SK-N-SH (cell line): ENCODE measurements around the gene TPCN2. TPM values are rescaled to one million over a fixed set of nuclear protein-coding genes. Genes with fewer than 3 reads are reported as not detected.

Experiments
- CTCF ChIA-PET: fragments of 300-600, 350-600 bp; formaldehyde crosslinking; extraction: SDS; loops from one replicate; lab custom pipeline; 2021; lab: Yijun Ruan, JAX
- POLR2A ChIA-PET: fragments of 350-600 bp; sonication (Branson Sonifier 250); formaldehyde crosslinking; extraction: SDS; loops from one replicate; lab custom pipeline; 2020; ENCODE audit warnings: antibody characterized with exemption, inconsistent platforms; lab: Yijun Ruan, JAX
- DNase-seq: peaks from one replicate; pipeline ENCODE4 v3.0.0; 2012
- H2AFZ ChIP-seq: fragments of 200-600 bp; sonication (generic); 2 replicates; pipeline ENCODE4 v1.8.1; 2016; ENCODE audit warnings: antibody characterized with exemption, mild to moderate bottlenecking, low read depth
- H3F3A ChIP-seq: fragments of 200-600 bp; sonication (generic); replicated peaks from 2 replicates; pipeline ENCODE3; 2016; ENCODE audit warnings: antibody characterized with exemption, mild to moderate bottlenecking; ENCODE audit not compliant: insufficient read depth
- H3K27ac ChIP-seq, 2 experiments: fragments of 200-500 bp in 1 of 2; fragments of 200-600 bp in 1 of 2; sonication (Bioruptor generic) in 1 of 2; sonication (generic), shearing (Covaris generic) in 1 of 2; 2 replicates each; pipeline versions ENCODE4 v1.5.1 to v1.6.1; 2014 to 2016; ENCODE audit warnings: low read depth in 2 of 2, inconsistent platforms in 1 of 2, low read length in 1 of 2, mild to moderate bottlenecking in 1 of 2, mixed read lengths in 1 of 2
- H3K27me3 ChIP-seq: fragments of 200-600 bp; sonication (generic), shearing (Covaris generic); 2 replicates; pipeline ENCODE4 v1.6.1; 2016; ENCODE audit warnings: mixed run types; ENCODE audit not compliant: insufficient read depth
- H3K36me3 ChIP-seq, 2 experiments: fragments of 200-500 bp in 1 of 2; fragments of 200-600 bp in 1 of 2; sonication (Bioruptor generic) in 1 of 2; sonication (generic) in 1 of 2; replicated peaks in 1 of 2; 2 replicates each; pipeline versions ENCODE3 to v1.5.1; 2014 to 2016; ENCODE audit warnings: low read length in 1 of 2, mild to moderate bottlenecking in 1 of 2; ENCODE audit not compliant: insufficient read depth in 2 of 2, control insufficient read depth in 1 of 2
- H3K4me1 ChIP-seq, 2 experiments: fragments of 200-500 bp in 1 of 2; fragments of 200-600 bp in 1 of 2; sonication (Bioruptor generic) in 1 of 2; sonication (generic), shearing (Covaris generic) in 1 of 2; 2 replicates each; pipeline versions ENCODE4 v1.5.1 to v1.6.1; 2014 to 2016; ENCODE audit warnings: low read depth in 1 of 2, low read length in 1 of 2, mixed run types in 1 of 2; ENCODE audit not compliant: insufficient read depth in 2 of 2, control insufficient read depth in 1 of 2
- H3K4me2 ChIP-seq: fragments of 200-600 bp; sonication (generic), shearing (Covaris generic); 2 replicates; pipeline ENCODE4 v1.6.1; 2017; ENCODE audit warnings: mixed run types
- H3K4me3 ChIP-seq, 2 experiments: fragments of 200-500 bp in 1 of 2; fragments of 200-600 bp in 1 of 2; sonication (Bioruptor generic) in 1 of 2; sonication (generic), shearing (Covaris generic) in 1 of 2; 2 replicates each; pipeline versions ENCODE4 v1.5.1 to v1.8.1; 2014 to 2016; ENCODE audit warnings: low read depth in 2 of 2, inconsistent platforms in 1 of 2, low read length in 1 of 2, mild to moderate bottlenecking in 1 of 2, mixed read lengths in 1 of 2, moderate library complexity in 1 of 2
- H3K79me2 ChIP-seq: fragments of 200-600 bp; sonication (generic); 2 replicates; pipeline ENCODE4 v1.8.1; 2017; ENCODE audit warnings: mild to moderate bottlenecking; ENCODE audit not compliant: insufficient read depth
- H3K9ac ChIP-seq: fragments of 200-600 bp; sonication (generic); 2 replicates; pipeline ENCODE4 v1.6.1; 2017; ENCODE audit warnings: mixed run types
- H3K9me2 ChIP-seq: fragments of 200-600 bp; sonication (generic); 2 replicates; pipeline ENCODE4 v1.6.1; 2017; ENCODE audit warnings: mixed run types
- H3K9me3 ChIP-seq: fragments of 200-600 bp; sonication (generic); 2 replicates; pipeline ENCODE4 v1.6.1; 2017; ENCODE audit warnings: mixed run types, mild to moderate bottlenecking, moderate library complexity
- H4K20me1 ChIP-seq: fragments of 200-600 bp; sonication (generic); 2 replicates; pipeline ENCODE4 v1.6.1; 2017; ENCODE audit warnings: mild to moderate bottlenecking, mixed run types; ENCODE audit not compliant: insufficient read depth
- EP300 ChIP-seq, 2 experiments: IDR thresholded peaks; 2 replicates each; pipeline versions ENCODE4 v1.4.0 to v1.6.1; 2012; ENCODE audit warnings: borderline replicate concordance in 1 of 2, low read depth in 1 of 2, low read length in 1 of 2
- EZH2phosphoT487 ChIP-seq: fragments of 200-600 bp; sonication (generic); IDR thresholded peaks from 2 replicates; pipeline ENCODE4 v1.6.1; 2017; ENCODE audit warnings: low read depth, mixed run types, mild to moderate bottlenecking, antibody characterized with exemption, moderate library complexity, borderline replicate concordance
- GABPA ChIP-seq: IDR thresholded peaks from 2 replicates; pipeline ENCODE4 v1.4.0; 2012; ENCODE audit warnings: low read depth, mild to moderate bottlenecking
- MEF2A ChIP-seq: IDR thresholded peaks from 2 replicates; pipeline ENCODE4 v1.4.0; 2012; ENCODE audit warnings: low read depth, borderline replicate concordance
- MXI1 ChIP-seq: IDR thresholded peaks from 2 replicates; pipeline ENCODE4 v1.6.1; 2012; ENCODE audit warnings: mild to moderate bottlenecking, low read depth, low read length, improper control_type of control experiment
- NRF1 ChIP-seq: IDR thresholded peaks from 2 replicates; pipeline ENCODE4 v1.6.1; 2012; ENCODE audit warnings: low read depth, mild to moderate bottlenecking, low read length
- POLR2AphosphoS5 ChIP-seq: IDR thresholded peaks from 2 replicates; pipeline ENCODE4 v1.6.1; 2012; ENCODE audit warnings: low read depth, low read length
- RAD21 ChIP-seq: IDR thresholded peaks from 2 replicates; pipeline ENCODE4 v1.6.1; 2012; ENCODE audit warnings: mild to moderate bottlenecking, low read length
- RFX5 ChIP-seq: IDR thresholded peaks from 2 replicates; pipeline ENCODE4 v1.6.1; 2012; ENCODE audit warnings: mild to moderate bottlenecking, improper control_type of control experiment, low read length
- SIN3A ChIP-seq: IDR thresholded peaks from 2 replicates; pipeline ENCODE4 v1.6.1; 2012; ENCODE audit warnings: low read depth, mild to moderate bottlenecking, low read length, moderate library complexity, borderline replicate concordance
- SMC3 ChIP-seq: IDR thresholded peaks from 2 replicates; pipeline ENCODE4 v1.6.1; 2012; ENCODE audit warnings: low read depth, low read length, improper control_type of control experiment
- TCF12 ChIP-seq: IDR thresholded peaks from 2 replicates; pipeline ENCODE4 v1.4.0; 2012
- WGBS: methylation state at CpG from one replicate; pipeline ENCODE4 v1.1.6; 2017; ENCODE audit warnings: low lambda C conversion rate; 5-methylcytosine and 5-hydroxymethylcytosine counted together
- polyA plus RNA-seq, 3 experiments: library from polyadenylated mRNA; depleted of rRNA; stranded (reverse); fragments of >200 nt; gene quantifications; 2 replicates each; pipeline ENCODE4 v1.2.3, GENCODE V29; 2012
- TF ChIP-seq, protein P1 (sequence below): IDR thresholded peaks from 2 replicates; pipeline ENCODE4 v1.4.0; 2012; ENCODE audit warnings: low read depth, borderline replicate concordance
- TF ChIP-seq, protein P2 (sequence below): IDR thresholded peaks from 2 replicates; pipeline ENCODE4 v1.4.0; 2012; ENCODE audit warnings: low read depth
- TF ChIP-seq, protein P3 (sequence below): IDR thresholded peaks from 2 replicates; pipeline ENCODE4 v1.4.0; 2012; ENCODE audit warnings: low read depth, borderline replicate concordance
- TF ChIP-seq, protein P4 (sequence below): fragments of 150-350 bp; IDR thresholded peaks from 2 replicates; pipeline ENCODE4 v1.6.1; 2017; ENCODE audit warnings: antibody characterized with exemption, low read length, low read depth, borderline replicate concordance

TPCN2 gene
- polyA plus RNA-seq, 1 of the 3 experiments (the other 2 are of a cell fraction) = 8.7 TPM

DNA sequence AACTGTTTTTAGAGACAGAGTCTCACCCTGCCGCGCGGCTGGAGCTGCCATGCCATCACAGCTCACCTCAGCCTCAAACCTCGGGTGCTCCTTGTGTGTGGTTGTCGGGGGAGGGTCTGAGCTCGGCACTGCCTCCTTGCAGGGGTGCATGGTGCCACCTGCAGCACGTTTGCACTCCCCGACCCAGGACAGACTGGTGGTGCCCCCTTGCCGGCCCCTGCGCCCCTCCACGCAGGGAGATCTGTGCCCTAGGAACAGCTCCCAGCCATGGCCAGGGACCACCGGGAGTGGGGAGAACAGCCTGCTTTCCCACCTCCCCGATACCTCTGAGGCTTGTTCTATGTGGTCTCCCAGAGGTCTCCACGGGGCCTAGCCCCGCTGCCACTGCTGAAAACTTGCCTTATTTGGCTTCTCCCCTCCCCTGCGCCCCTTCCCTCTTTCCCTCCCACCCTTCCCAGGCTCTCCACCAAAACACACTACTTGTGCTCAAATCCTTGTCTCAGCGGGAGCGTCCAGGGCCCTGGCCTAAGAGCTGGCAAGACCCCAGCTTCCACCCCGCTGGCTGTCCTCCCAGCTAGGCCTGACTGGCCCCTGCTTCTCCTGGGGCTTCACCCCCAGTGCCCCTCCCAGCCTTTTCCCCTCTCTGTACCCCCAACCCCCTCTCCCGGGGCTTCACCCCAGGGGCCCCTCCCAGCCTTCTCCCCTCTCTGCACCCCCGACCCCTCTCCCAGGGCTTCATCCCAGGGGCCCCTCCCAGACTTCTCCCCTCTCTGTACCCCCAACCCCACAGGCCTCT, 13.4 kb upstream of the TPCN2 start:
- no peaks in the 10 kb centered on the region for H3K79me2 ChIP-seq
- peaks cover 0 to 4% of the 10 kb centered on the region in 2 experiments; a peak in 1 of 4 replicates for H3K4me1 ChIP-seq
- no peaks in the 10 kb centered on the region for H3K9me3 ChIP-seq
- DNase-seq = no peak
- no peak overlapping the region for H3K27ac ChIP-seq
- POLR2A ChIA-PET = no interaction called here
- no peaks in the 10 kb centered on the region for H3F3A ChIP-seq
- no peak overlapping the region for H3K9ac ChIP-seq
- H2AFZ ChIP-seq = no peak overlapping the region
- no peaks in the 10 kb centered on the region for H3K36me3 ChIP-seq
- CTCF ChIA-PET = interaction anchor here (1.5 to 4.3 kb wide), 2 partner anchors 9 to 22 kb away, joined by 4 to 23 read pairs; no protein-coding TSS in a partner anchor
- WGBS = 86% methylated on average over 13 of the region's 21 CpGs
- TF ChIP-seq, protein P1, sequence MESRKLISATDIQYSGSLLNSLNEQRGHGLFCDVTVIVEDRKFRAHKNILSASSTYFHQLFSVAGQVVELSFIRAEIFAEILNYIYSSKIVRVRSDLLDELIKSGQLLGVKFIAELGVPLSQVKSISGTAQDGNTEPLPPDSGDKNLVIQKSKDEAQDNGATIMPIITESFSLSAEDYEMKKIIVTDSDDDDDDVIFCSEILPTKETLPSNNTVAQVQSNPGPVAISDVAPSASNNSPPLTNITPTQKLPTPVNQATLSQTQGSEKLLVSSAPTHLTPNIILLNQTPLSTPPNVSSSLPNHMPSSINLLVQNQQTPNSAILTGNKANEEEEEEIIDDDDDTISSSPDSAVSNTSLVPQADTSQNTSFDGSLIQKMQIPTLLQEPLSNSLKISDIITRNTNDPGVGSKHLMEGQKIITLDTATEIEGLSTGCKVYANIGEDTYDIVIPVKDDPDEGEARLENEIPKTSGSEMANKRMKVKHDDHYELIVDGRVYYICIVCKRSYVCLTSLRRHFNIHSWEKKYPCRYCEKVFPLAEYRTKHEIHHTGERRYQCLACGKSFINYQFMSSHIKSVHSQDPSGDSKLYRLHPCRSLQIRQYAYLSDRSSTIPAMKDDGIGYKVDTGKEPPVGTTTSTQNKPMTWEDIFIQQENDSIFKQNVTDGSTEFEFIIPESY = no peak
- TF ChIP-seq SMC3 = no peak
- TF ChIP-seq TCF12 = no peak
- no peak for TF ChIP-seq GABPA
- no peak for TF ChIP-seq POLR2AphosphoS5
- TF ChIP-seq, protein P2, sequence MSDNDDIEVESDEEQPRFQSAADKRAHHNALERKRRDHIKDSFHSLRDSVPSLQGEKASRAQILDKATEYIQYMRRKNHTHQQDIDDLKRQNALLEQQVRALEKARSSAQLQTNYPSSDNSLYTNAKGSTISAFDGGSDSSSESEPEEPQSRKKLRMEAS = no peak
- no peak for TF ChIP-seq EZH2phosphoT487
- no peak for TF ChIP-seq MEF2A
- no peak for TF ChIP-seq EP300 (IDR thresholded peaks at IDR 0.05; ENCODE audit: borderline replicate concordance in 1 of 2, low read depth in 1 of 2, low read length in 1 of 2)
- no peak for TF ChIP-seq SIN3A
- TF ChIP-seq MXI1 = no peak
- no peak for TF ChIP-seq RAD21
- TF ChIP-seq RFX5 = no peak
- TF ChIP-seq, protein P3, sequence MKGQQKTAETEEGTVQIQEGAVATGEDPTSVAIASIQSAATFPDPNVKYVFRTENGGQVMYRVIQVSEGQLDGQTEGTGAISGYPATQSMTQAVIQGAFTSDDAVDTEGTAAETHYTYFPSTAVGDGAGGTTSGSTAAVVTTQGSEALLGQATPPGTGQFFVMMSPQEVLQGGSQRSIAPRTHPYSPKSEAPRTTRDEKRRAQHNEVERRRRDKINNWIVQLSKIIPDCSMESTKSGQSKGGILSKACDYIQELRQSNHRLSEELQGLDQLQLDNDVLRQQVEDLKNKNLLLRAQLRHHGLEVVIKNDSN = no peak
- TF ChIP-seq NRF1 = no peak
- TF ChIP-seq, protein P4, sequence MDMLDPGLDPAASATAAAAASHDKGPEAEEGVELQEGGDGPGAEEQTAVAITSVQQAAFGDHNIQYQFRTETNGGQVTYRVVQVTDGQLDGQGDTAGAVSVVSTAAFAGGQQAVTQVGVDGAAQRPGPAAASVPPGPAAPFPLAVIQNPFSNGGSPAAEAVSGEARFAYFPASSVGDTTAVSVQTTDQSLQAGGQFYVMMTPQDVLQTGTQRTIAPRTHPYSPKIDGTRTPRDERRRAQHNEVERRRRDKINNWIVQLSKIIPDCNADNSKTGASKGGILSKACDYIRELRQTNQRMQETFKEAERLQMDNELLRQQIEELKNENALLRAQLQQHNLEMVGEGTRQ = no peak
- H3K4me2 ChIP-seq = no peak overlapping the region
- H4K20me1 ChIP-seq = no peaks in the 10 kb centered on the region
- no peaks in the 10 kb centered on the region for H3K27me3 ChIP-seq
- no peaks in the 10 kb centered on the region for H3K9me2 ChIP-seq
- no peak overlapping the region for H3K4me3 ChIP-seq
